Measurements from ENCODE around the gene PTGER1.

DNA sequence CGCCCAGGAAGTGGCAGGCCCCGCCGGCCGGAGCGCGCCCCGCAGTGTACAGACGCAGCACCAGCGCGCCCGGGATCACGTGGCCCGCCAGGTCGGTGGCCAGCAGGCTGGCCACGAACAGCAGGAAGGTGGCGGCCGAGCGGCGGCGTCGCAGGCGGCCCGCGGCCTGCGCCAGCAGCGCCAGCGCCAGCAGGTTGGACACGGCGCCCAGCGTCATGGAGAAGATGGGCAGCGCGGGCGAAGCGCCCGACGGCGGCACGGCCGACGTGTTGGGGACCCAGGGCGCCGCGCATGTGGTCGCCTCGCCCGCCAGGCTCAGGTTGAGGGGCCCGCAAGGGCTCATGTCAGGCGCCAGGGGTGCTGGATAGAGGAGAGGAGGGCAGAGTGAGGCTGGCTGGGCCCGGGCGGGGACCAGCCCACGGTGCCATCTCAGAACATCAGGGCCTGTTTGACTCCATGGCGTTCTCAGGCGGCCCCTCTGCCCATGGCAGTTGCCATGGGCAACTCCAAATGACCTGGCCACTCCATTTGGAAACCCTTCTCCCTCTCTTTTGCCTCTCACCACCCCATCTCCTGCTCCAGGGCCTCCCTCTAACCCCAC is 1.1 kb downstream of the PTGER1 start:
- TF ChIP-seq, protein P1, sequence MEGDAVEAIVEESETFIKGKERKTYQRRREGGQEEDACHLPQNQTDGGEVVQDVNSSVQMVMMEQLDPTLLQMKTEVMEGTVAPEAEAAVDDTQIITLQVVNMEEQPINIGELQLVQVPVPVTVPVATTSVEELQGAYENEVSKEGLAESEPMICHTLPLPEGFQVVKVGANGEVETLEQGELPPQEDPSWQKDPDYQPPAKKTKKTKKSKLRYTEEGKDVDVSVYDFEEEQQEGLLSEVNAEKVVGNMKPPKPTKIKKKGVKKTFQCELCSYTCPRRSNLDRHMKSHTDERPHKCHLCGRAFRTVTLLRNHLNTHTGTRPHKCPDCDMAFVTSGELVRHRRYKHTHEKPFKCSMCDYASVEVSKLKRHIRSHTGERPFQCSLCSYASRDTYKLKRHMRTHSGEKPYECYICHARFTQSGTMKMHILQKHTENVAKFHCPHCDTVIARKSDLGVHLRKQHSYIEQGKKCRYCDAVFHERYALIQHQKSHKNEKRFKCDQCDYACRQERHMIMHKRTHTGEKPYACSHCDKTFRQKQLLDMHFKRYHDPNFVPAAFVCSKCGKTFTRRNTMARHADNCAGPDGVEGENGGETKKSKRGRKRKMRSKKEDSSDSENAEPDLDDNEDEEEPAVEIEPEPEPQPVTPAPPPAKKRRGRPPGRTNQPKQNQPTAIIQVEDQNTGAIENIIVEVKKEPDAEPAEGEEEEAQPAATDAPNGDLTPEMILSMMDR (conservative IDR thresholded peaks at IDR 0.05; ENCODE audit: low read depth, low read length): no peak
- TF ChIP-seq EZH2 (IDR thresholded peaks at IDR 0.05; ENCODE audit: low read length, unreplicated experiment): no peak
- TF ChIP-seq EZH2phosphoT487 (IDR thresholded peaks at IDR 0.05; ENCODE audit: borderline replicate concordance, low read length): no peak
